Endothelial cell of hepatic sinusoid (primary cell): ENCODE data around the gene FGR.

Experiments used
- in situ Hi-C: cut with HindIII; loops from 2 replicates; pipeline ENCODE4 v1.10.0; 2017; ENCODE audit warnings: low sequenced_read_pairs

The FGR gene

DNA sequence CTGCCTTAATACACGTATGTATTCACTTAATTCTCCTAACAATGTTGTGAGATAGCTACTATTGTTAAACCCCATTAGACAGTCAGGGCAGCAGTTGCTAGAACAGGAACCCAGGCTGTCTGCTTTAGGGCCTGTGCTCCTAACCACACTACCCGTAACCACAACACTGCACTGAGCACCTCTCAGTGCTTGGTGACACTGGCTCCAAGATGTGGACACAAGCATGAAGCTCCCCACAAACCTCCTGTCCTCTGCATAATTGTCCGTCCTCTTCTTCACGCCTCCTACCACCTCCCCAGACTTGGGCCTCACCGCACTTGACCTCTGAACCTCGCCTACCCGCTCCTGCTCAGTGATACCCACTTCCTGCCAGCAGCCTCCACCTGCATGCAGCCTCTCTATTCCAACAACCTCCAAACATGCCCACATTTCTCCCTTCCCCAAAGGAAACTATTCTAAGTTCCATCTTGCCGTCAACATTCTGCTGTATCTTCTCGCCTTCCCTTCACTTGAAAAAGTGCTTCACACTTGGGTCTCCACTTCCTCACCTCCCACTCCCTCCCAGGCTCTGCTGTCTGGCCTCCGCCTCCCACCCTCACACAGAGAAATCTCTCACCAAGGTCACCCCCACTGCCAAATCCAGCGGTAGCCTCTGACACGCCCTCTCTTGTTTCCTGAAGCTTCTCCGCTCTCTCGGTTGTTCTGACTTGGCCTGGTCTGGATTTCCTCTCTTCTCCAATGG is 16.5 kb downstream of the FGR start:
- in situ Hi-C loops, result loop anchor here (5.0 kb wide), 1 partner anchor 49 kb away; no protein-coding TSS in a partner anchor

DNA sequence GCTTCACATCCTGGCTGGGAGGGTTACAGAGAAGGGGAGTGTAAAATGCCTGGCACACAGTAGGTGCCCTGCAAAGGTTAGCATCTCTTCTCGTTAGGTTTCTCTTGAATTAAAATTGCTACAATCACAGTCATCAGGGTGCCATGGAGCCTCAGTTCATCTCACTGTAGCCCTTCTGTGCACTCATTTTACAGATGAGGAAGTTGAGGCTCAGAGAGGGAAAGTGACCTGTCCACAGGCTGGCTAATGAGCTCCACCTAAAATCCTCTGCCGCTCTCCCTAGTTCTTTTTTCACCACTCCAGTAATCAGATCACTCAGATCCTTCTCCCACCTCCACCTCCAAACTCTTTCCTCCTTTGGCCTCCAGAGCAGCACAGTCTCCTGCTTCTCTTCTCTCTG is 17.6 kb downstream of the FGR start:
- in situ Hi-C loops, result loop anchor here (5.0 kb wide), 1 partner anchor 50 kb away; no protein-coding TSS in a partner anchor

DNA sequence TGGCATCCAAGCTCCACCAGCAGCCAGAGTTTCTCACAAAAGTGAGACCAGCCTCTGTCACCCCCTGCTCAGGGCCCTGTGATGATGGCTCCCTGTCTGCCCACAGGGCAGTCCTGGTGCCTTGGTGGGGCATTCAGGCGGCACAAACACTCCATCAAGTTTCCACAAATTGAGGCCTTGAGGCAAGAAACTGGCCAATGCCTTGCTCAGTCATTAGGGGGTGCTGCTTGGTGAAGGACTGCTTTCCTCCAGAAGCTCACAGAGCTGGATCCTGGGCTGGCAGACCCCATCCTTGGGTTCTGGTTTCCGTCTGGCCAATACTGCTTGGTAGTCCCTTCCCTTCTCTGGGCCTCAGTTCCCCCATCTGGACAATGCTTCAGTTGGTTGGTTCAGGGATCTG is 18.5 kb downstream of the FGR start:
- in situ Hi-C loops, result loop anchor here (5.0 kb wide), 1 partner anchor 51 kb away; no protein-coding TSS in a partner anchor

DNA sequence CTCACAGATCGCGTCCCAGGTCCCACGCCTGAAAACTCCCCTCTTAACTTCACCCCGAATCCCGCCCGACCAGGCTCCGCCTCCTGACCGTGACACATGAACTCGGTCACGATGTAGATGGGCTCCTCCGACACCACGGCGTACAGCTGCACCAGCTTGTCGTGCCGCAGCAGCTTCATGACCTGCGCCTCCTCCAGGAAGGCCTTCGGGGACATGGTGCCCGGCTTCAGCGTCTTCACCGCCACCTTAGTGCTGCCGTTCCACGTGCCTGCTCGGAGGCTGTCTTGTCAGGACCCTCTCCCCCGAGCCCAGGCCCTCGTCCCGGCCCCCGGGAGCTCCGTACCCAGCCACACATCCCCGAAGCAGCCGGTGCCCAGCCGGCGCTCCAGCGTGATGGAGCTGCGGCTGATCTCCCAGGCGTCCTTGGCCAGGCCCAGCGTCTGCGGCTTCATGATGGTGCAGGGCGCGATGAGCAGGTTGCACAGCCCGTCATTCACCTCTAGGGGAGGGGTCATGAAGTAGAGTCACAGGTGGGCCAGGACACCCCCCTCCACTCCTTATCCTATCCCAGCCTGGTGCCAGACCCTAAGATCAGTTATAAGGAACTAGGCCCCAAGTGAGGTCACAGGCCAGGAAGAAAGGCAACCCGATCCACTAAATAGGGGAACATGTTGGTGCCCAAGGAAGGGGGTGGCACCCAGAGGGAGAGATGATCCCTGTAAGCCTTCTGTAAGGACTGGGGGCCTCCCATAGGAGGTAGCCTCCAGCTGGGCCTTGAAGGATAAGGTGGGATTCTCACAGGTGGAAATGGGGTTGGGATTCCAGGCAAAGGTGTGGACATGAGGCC is 19.4 kb downstream of the FGR start:
- in situ Hi-C loops, result loop anchor here (5.0 kb wide), 1 partner anchor 52 kb away; no protein-coding TSS in a partner anchor

DNA sequence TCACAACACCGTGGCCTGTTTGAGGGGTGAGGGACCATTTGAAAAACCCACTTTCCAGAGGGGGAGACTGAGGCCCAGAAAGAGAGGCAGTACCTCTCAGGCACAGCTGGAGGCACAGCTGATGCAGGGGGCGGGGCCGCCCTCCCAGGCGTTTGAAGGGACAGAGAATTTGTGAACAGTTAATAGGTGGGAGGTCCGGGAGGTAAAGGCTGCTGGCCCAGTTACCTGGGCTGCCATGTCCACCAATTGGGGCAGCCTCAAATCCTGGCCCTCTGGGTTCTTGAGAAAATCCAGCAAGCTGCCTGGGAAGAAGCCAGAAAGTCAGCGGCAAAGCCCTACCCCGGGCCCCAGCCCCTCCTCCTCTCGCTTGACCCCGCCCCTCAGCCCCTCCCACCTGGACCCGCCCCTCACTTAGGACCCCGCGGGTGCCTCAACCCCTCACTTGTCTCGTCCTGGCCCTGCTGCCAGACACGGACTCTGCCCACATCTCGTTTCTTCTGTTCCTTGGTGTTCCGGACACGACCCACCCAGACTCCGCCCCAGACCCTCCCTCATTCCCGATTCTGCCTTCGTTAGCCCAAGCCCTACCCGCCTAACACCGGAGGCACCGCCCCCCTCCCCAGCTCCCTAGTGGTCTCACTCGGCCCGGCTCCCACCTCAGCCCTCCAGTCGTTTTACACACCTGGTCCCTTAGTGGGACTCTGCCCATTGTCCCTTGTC is 20.2 kb downstream of the FGR start:
- in situ Hi-C loops, result loop anchor here (5.0 kb wide), 1 partner anchor 53 kb away; no protein-coding TSS in a partner anchor

DNA sequence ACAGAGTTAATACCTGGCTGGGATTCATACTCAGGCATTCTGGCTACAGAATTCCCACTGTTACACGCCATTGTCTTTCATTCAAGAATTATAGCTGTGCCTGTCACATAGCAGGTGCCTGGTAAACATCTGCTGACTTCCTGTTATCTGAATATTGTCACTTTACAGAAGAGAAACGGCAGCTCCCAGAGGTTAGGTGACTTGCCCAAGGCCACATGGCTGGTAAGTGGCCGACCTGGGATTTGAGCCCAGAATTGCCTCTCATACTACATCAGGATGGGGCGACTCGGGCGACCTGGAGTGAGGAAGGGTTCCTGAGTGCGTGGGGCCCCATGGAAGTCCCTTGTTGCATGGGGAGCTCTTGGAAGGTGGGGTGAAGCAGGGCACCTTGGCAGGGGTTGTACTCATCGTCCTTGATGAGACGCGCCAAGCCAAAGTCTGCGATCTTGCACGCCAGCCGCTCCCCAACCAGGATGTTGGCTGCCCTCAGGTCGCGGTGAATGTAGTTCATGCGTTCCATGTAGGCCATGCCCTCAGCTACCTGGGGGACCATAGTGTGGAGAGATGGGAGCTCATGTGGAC is 20.9 kb downstream of the FGR start:
- in situ Hi-C loops, result no loop called here

DNA sequence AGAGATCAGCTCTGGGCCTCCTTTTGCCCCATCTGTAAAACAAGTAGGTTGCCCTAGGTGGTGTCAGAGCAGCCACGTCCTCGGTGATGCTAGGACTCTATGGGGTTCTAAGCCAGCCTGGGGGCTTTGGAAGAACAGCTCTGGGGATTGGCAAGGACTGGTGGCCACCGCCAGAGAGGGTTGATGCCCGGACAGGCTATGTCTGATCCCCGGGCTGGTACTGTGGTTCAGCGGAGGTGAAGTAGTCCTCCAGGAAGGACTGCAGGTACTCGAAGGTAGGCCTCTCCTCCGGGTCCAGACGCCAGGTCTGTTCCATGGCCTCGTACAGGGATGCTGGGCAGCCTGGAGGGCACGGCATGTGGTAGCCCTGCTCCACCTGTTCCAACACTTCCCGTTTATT is 22.3 kb downstream of the FGR start:
- in situ Hi-C loops, result no loop called here

DNA sequence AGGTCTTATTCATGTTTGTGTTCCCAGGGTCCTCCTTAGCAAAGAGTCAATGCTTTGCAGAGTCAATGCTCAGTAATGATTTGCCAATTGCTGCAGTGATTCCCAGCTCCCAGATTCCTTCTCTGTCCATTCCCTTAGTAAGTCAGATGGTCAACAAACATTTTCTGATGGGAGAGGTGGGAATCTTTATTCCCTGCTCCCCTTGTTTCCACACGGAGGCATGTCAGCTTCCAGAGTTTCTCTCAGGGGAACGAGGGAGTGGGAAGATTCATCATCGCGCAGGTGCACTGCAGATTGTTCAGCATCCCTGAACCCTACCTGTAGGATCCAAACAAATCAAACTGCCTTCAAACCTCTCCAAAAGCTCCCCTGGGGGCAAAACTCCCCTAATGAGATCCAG is 23.5 kb downstream of the FGR start:
- in situ Hi-C loops, result no loop called here

DNA sequence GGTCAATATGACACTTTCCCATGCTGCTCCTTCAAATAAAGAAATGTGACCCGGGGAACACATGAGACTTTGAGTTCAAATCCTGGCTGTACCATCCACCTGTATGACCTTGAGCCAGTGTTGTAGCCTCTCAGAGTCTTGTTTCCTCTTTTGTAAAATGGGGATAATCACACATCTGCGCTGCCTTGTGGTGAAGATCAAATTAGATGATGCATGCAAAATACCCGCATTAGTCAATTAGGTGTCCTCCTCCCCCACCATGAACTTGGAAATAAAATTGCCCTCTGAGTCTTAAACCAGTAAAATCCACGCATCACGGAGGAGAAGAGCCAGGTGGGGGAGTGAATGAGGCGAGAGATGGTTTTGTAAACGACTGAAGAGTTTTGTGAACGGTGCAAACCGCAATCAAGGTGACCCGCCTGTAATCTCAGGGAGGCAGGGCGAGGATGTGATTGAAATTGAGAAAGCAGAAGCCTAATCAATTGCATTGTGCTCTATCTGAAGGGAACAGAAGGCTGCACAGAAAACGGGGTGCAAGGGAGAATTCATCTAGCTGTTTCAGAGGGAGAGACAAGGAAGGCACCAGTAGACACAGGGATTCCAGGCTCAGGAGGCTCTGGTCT is 25.3 kb downstream of the FGR start:
- in situ Hi-C loops, result no loop called here

DNA sequence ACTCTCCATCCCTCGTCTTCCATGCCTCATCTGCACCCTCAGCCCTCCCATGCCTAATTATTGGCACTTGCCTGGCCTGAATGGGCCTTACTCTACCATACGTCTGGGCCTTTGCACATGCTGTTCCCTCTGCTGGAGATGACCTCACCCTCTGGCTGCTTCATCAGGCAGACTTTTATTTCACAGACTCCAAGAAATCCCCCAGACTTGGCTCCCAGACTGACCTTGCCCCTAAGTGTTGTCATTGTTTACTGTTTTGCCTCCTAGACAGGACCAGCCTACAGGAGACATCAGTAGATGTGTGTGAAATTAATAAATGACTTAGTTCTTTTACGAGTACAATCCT is 25.8 kb downstream of the FGR start:
- in situ Hi-C loops, result no loop called here

DNA sequence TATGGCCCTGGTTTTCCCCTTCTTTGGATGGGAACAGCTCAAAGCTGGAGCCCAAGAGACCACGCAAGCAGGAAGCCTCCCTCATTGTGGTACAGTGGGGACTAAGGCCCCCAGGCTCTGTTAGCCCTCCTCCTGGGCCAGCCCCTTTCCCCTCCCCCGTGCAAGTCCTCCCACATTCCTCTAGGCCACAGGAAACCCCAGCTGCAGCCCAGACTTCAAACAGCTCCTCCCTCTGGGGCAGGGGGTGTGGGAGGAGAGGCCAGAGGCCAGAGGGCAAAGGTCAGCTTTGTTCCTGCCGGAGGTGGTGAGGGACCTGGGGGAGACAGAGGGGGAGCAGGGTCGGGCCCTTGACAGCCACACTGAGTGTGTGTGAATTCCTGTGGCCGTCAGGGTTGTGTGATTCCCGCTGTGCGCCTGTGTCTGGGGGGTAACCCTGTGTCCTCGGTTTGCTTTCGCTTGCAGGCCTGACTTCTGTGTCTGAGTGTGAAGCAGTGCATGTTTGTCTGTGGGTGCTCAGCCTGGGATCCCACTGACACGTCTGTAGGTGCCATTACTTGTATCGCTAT is 27.7 kb downstream of the FGR start:
- in situ Hi-C loops, result no loop called here

DNA sequence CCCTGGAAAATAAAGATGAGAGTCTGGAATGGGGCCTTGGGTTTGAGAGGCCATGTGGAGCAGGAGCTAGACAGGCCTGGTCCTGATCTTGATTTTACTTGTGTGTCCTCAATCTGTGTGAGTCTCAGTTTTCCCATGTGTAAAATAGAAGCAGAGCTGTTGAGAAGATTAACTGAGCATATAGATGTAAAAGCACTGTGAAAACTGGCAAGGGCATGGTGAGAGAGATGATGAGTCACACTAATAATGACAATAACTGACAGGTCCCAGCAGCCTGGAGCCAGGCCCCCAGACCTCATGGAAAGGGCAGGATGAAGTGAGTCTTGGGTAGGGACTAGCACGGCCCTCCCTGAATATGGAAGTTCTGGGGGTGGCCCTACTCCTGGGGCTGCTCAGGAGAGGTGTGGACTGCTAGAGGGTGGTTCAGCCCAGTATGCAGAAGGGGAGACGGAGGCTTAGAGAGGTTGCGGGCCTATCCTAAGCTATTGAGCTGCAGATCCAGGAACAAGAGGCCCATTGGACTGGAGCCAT is 28.2 kb downstream of the FGR start:
- in situ Hi-C loops, result no loop called here

DNA sequence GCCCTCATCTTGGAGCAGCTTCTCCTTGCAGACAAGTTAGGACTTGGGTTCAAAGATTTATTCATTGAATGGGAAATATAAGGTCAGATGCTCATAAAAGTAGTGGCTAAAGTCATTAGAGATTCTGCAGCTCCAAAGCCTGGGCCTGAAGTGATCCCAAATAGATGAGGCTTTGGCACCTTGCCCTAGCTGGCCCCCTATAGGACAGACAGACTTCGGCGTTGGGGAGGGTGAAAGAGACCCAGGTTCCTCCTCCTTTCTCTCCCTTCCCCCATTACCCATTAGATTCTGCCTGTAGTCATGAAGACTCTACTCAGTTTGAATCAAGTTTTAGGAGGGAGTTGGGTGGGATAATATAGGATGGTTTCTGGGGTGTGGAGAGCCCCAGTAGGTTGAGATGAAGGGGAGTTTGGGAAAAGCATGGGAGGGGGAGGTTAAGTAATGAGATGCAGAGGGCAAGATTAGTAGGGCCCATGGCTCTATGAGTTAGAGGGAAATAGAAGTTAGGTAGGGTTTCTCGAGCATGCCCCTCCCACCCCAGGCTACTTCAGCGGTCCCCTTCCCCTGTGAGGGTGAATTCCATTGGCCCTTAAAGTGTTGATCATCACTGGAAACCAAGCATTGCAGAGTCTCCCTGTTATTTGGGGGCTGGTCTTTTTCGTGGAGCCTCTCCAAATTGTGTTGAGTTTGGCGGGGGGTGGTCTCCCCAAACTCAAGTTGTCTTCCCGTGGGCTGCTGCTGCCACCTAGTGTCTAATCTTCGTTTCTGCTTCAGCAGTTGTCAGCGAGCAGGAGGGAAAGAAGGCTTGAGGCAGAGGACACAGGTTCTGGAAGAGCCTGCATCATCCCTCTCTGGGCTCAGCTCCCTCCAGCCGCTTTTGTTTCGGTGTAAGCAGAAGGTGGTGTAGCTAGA is 28.9 kb downstream of the FGR start:
- in situ Hi-C loops, result no loop called here

DNA sequence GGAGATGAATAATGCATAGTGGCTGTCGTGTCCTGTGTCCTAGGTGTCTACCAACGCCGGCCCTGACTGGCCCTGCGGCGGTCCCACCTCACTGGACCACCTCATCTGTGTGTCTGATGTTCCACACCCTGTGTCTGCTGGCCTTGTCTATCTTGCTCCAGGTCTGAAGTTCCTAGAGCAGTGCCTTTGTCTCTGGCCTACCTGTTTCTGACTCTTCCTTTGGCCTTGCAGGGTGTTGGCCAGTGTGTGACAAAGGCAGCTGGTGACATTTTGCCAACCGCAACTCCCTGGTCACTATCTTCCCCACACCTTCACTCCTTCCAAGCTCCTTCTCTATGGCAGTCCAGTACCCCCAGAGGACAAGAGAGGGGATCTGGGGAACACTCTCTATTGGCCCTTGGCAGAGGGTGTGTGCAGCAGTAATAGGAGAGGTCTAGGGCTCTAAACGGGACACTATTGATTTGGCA is 29.7 kb downstream of the FGR start:
- in situ Hi-C loops, result no loop called here

DNA sequence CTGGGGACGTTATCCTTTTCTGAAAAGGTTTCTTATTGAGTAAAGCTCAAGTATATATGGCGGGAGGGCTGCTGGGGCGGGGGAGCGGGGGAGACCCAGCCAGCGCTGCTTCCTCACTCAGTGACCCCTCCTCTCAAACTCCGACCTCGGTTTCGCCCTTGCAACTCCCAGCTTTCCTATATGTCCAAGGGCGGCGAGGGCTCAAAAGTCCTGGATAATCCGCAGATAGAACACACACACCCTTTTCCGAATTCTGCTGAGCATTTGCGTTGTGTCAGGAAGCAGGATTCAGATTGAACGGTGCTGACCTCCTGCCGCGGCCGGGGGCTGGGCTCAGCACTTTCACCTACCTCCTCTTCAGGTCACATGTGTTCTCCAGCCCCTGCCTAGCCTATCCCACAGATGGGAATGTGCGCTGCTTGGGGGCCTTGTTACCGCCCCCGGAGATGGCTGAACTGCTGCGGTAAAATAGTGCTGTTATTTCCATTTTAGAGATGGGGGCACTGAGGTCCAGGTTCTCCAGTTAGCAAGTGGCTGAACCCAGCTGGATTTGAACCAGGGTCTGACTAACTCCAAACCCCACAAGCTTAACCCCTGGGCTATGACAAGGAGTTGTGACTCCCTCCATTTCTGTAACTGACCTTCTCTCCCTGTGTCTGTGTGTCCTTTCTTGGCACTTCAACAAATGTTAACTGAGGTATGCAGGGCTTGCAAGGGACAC is 30.2 kb downstream of the FGR start:
- in situ Hi-C loops, result no loop called here

DNA sequence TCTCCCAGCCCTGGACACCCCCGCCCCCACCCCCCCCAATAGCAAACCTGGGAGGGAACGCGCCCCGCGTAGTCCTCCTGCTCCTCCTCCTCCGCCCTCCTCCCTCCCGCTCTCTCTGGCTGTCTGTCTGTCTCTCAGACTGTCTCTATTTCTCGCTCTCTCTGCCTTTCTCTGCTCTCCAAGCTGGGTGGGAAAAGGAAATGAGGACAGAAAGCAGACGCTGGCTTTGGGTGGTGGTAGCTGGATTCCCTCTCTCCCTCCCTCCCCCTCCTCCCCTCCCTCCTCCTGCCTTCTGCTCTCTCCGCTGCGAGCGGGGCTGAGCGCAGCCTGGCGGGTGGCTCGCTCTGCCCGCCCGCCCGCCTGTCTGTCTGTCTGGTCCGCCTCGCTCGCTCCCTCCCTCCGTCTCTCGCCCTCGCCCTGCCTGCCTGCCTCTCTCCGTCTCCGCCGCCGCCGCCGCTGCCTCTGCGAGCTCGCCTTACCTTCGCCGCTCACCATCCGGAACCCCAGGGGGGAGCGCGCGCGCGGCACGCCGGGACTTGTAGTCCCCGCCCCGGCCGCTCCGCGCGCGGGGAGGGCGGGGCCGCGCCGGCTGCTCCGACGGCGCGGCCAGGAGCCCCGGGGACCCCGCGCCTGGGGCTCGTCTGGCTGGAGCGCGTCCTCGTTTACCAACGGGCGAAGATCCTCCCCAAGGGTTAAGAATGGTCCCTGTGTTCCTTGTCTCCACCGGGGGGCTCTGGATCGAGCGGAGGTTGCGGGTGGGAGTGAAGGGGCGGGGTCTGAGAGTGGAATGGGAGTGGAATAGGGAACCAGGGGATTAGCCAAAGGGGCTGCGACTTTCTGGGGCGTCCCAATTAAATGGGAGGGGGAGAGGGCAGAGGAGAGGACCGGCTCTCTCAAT is 31.1 kb downstream of the FGR start, which contains the start of gene AHDC1:
TSS of gene AHDC1 (minus strand) at position 464 of the 898 bp plus-strand sequence. CDS start 52,029 bp downstream, outside the sequence.
- in situ Hi-C loops, result no loop called here

DNA sequence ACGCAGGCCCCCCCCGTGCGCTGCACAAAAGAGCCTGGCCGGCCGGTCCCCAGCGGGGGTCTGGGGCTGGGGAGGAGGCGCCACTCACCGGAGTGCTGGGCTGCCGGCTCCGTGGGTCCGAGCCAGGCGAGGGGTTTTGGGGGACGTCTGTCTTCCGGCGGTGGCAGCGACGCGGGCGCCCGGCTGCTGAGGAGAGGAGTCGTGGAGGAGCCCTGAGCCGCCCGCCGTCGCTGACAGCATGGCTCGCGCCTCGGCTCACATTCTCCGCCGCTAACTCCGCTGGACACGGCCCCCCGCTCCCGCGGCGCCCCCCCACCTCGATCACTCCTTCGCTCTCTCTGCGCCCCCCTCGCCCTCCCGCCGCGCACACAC is 31.7 kb downstream of the FGR start:
- in situ Hi-C loops, result no loop called here
